ENCODE results near the gene SLC7A6. TPM values are rescaled to one million over a fixed set of nuclear protein-coding genes. Genes with fewer than 3 reads are reported as not detected.
"Not testable (repeated sequence)": the region's sequence is repeated elsewhere in the genome, so short reads cannot be mapped to it uniquely, and the experiment has no call there.

Gene SLC7A6
- total RNA-seq, 4 donors from 2014 or later, result 6.8 to 40.0 (median 19.6) TPM

DNA sequence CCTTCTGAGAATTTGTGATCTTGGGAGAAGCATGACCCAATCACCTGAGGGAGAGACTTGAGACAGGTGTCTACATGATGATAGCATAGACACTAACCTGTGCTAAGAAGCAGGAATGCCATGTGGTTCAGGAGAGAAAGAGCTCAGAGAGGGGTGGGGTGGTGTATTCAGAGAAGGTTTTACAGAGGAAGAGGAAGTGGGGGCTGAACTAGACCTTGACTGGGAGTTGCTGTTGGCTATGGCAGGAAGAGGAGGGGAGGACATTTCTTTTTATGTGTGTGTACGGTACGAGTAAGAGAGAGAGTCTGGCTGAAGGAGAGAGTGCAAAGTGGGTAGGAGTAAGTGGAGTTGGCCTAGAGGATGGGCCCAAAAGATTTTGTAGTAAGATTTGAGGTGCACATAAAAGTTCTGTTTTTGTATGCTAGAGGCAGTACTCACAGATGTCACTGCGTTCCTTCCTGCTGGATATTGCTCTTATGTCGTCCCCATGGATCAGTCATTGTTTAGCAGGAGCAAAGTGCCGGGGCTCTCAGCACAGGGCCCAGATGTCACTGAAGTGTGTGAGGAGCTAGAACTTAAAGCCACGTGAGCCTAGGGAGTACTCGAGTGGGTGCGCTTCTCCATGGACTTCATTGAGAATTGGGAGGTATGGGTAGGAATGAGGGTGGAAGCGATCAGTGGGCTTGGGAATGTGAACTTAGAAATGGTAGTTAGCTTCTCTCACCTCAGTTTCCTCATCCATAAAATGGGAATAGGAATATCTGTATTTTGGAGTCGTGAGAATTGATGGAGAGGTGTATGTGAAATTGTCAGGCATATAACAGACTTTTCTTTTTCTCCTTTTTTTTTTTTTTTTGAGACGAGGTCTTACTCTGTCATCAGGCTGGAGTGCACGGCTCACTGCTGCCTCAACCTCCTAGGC lies 22.1 kb downstream of the SLC7A6 start:
- intact Hi-C loops (cut with DNase I; ENCODE audit: low total_unique reads), result no loop called here
- TF ChIP-seq POLR2A (IDR thresholded peaks at IDR 0.05) (no peak), CTCF (IDR thresholded peaks at IDR 0.05) (no peak)
- no peak overlapping the region for H3K4me3 ChIP-seq
- peak overlapping the region in 1 of 2 donors; percentile 37 for H3K27ac ChIP-seq
- no peaks in the 10 kb centered on the region for H3K4me1 ChIP-seq
- no peaks in the 10 kb centered on the region for H3K27me3 ChIP-seq
- H3K9me3 ChIP-seq, result no peaks in the 10 kb centered on the region
- DNase-seq, result no peak
- H3K36me3 ChIP-seq, result no peaks in the 10 kb centered on the region

DNA sequence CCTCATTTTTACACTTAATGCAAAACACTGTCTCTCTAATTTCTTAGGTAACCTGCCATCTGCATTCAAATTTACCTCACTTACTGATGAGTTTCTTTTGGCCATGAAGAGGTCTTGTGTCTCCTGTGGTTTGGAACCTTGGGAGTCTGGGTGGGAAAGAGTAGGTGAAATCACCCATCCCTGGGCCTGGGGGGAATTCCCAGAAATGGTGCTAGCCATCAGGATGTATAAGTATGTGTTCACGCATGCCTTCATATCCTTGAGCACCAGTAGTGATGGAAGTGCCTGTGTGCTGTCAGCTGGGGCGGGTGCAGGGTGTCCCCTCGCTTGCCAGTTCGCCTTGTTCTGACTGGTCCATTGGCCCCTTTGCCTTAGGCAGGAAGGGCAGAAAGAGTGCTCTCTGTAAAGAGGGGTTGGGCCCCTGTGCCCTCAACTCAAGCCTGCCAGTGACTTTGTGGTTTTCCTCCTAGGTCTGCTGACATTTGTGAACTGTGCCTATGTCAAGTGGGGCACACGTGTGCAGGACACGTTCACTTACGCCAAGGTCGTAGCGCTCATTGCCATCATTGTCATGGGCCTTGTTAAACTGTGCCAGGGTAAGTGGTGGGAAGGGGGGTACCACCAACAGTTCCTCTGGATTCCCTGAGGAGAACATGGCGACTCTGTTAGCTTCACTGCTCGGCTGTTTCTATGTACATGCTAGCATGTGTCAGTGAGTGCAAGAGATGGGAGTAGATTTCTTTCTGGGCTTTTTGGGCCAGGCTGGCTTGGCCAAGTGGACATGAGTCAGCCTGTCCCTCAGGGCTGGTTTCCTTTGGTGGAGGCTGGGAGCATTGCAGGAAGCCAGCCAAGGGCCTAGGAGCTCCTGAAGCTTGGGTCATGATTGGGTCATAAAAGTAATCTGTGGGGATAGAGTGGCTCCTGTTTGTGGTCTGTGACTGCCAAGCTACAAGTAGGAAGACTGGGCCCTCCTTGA lies 23.2 kb downstream of the SLC7A6 start:
- Histone ChIP-seq H3K9me3 (no peaks in the 10 kb centered on the region), H3K36me3 (no peaks in the 10 kb centered on the region), H3K4me3 (no peak overlapping the region), H3K27ac (peak overlapping the region in 1 of 2 donors; percentile 54), H3K27me3 (no peaks in the 10 kb centered on the region), H3K4me1 (no peaks in the 10 kb centered on the region)
- intact Hi-C loops (cut with DNase I; ENCODE audit: low total_unique reads), result no loop called here
- peak; percentile 48 to 58 for DNase-seq
- no peak for TF ChIP-seq CTCF (IDR thresholded peaks at IDR 0.05)
- TF ChIP-seq POLR2A (IDR thresholded peaks at IDR 0.05), result no peak

DNA sequence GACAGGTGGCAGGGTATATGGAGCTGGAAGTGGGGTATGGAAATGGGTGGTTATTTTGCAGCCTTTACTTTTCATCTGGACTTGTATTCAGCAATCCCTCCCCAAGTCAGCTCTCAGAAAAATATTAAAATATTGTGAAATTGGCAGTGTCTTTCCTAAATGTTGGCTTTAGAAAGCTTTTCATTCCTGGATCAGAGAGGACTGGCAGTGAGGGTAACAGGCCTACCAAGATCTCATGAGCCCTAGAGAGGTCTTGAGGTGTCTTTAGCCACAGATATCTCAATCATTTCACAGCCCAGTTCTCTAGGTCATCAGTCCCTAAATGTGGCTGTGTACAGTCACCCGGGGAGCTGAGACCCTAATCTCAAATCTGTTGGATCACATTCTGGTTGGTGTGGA lies 23.9 kb downstream of the SLC7A6 start:
- H3K36me3 ChIP-seq, result no peaks in the 10 kb centered on the region
- no peak overlapping the region for H3K4me3 ChIP-seq
- intact Hi-C loops (cut with DNase I; ENCODE audit: low total_unique reads), result no loop called here
- peak overlapping the region in 1 of 2 donors; percentile 54 for H3K27ac ChIP-seq
- no peaks in the 10 kb centered on the region for H3K4me1 ChIP-seq
- no peak for TF ChIP-seq CTCF (IDR thresholded peaks at IDR 0.05)
- no peak for TF ChIP-seq POLR2A (IDR thresholded peaks at IDR 0.05)
- DNase-seq, result no peak
- no peaks in the 10 kb centered on the region for H3K27me3 ChIP-seq
- H3K9me3 ChIP-seq, result no peaks in the 10 kb centered on the region

GRCh38 chr16:68288796-68289195 lies 24.5 kb downstream of the SLC7A6 start:
- H3K27me3 ChIP-seq; H3K9me3 ChIP-seq; DNase-seq; H3K4me3 ChIP-seq; H3K36me3 ChIP-seq; H3K4me1 ChIP-seq; intact Hi-C loops (cut with DNase I; ENCODE audit: low total_unique reads): not testable (repeated sequence)
- H3K27ac ChIP-seq, result peak overlapping the region in 1 of 2 donors; percentile 54

- no peak for DNase-seq
- no peaks in the 10 kb centered on the region for H3K4me1 ChIP-seq
- H3K27ac ChIP-seq, result peak overlapping the region; percentile 5 to 54
- no peaks in the 10 kb centered on the region for H3K27me3 ChIP-seq
- H3K9me3 ChIP-seq, result no peaks in the 10 kb centered on the region
- intact Hi-C loops (cut with DNase I; ENCODE audit: low total_unique reads), result no loop called here
- TF ChIP-seq CTCF (IDR thresholded peaks at IDR 0.05), result no peak
- no peak for TF ChIP-seq POLR2A (IDR thresholded peaks at IDR 0.05)
- no peaks in the 10 kb centered on the region for H3K36me3 ChIP-seq
- no peak overlapping the region for H3K4me3 ChIP-seq
Observed at GRCh38 chr16:68289202-68289601, 24.9 kb downstream of the SLC7A6 start.

Measured in uterus (tissue), 4 donors.